Muscle of back (tissue), 11 donors: Measurements from ENCODE around the gene TARBP2. TPM values are rescaled to one million over a fixed set of nuclear protein-coding genes. Genes with fewer than 3 reads are reported as not detected.
"Not testable (repeated sequence)": the region's sequence is repeated elsewhere in the genome, so short reads cannot be mapped to it uniquely, and the experiment has no call there.

Source experiments
- DNase-seq, 3 donors: peaks; one replicate each; pipeline versions ENCODE4 v3.0.0 to v3.0.0-alpha.2; 2013
- polyA plus RNA-seq, 10 donors: library from polyadenylated mRNA; unstranded; fragments of 120-200 nt; gene quantifications; one replicate each; pipeline ENCODE4 v1.2.1, GENCODE V29; 2013; ENCODE audit not compliant: insufficient read length in 10 of 10

Gene TARBP2
- polyA plus RNA-seq, 10 donors, result 18.7 to 30.2 (median 22.3) TPM

GRCh38 chr12:53510181-53510812 lies 9.2 kb downstream of the TARBP2 start:
- DNase-seq, result no peak

GRCh38 chr12:53513712-53514410 lies 12.8 kb downstream of the TARBP2 start:
- DNase-seq, result no peak

GRCh38 chr12:53514628-53515290 lies 13.7 kb downstream of the TARBP2 start:
- no peak for DNase-seq

GRCh38 chr12:53515291-53515680 lies 14.2 kb downstream of the TARBP2 start:
- no peak for DNase-seq

- DNase-seq, result no peak
Measured at GRCh38 chr12:53516758-53517455, 15.8 kb downstream of the TARBP2 start.

GRCh38 chr12:53518381-53518780 lies 17.3 kb downstream of the TARBP2 start:
- no peak for DNase-seq

- no peak for DNase-seq
Measured at GRCh38 chr12:53523131-53523530, 22.0 kb downstream of the TARBP2 start.

- DNase-seq, result no peak
Measured at GRCh38 chr12:53524476-53524875, 23.4 kb downstream of the TARBP2 start.

GRCh38 chr12:53530061-53530460 lies 29.0 kb downstream of the TARBP2 start:
- DNase-seq, result no peak

- no peak for DNase-seq
Measured at GRCh38 chr12:53530920-53531319, 29.8 kb downstream of the TARBP2 start.

GRCh38 chr12:53532021-53532420 lies 30.9 kb downstream of the TARBP2 start:
- no peak for DNase-seq

- DNase-seq, result no peak
Measured at GRCh38 chr12:53532524-53533445, 31.7 kb downstream of the TARBP2 start.

GRCh38 chr12:53533471-53533870 lies 32.4 kb downstream of the TARBP2 start:
- DNase-seq, result no peak

GRCh38 chr12:53536962-53537361 lies 35.9 kb downstream of the TARBP2 start:
- no peak for DNase-seq

- DNase-seq, result no peak
Measured at GRCh38 chr12:53538209-53538689, 37.2 kb downstream of the TARBP2 start.

- DNase-seq, result no peak
Measured at GRCh38 chr12:53539526-53539925, 38.4 kb downstream of the TARBP2 start.

- peak; percentile 54 to 79 (median 64) for DNase-seq
Measured at GRCh38 chr12:53543539-53543938, 42.5 kb downstream of the TARBP2 start.

- DNase-seq, result not testable (repeated sequence)
Measured at GRCh38 chr12:53548354-53548753, 47.3 kb downstream of the TARBP2 start.

- DNase-seq, result not testable (repeated sequence)
Measured at GRCh38 chr12:53550131-53550530, 49.0 kb downstream of the TARBP2 start.

GRCh38 chr12:53550595-53550994 lies 49.5 kb downstream of the TARBP2 start:
- peak in 1 of 3 donors; percentile 57 for DNase-seq

GRCh38 chr12:53551889-53552291 lies 50.8 kb downstream of the TARBP2 start:
- DNase-seq, result no peak
